Dermis blood vessel endothelial cell (primary cell): ENCODE measurements around the gene MYO7A. TPM values are rescaled to one million over a fixed set of nuclear protein-coding genes. Genes with fewer than 3 reads are reported as not detected.
A peak's percentile ranks its signal among the peaks of the same experiment; 100 is the strongest.
"Not testable (repeated sequence)": the region's sequence is repeated elsewhere in the genome, so short reads cannot be mapped to it uniquely, and the experiment has no call there.

ENCODE experiments used
- DNase-seq: peaks from one replicate; pipeline ENCODE4 v3.0.0; 2010
- total RNA-seq: library from RNA; depleted of rRNA; stranded (reverse); fragments of >200 nt; gene quantifications from 2 replicates; pipeline ENCODE4 v1.2.3, GENCODE V29; 2014

Gene MYO7A
- total RNA-seq, 1 donor from 2014 or later: 8.7 TPM

- no peak for DNase-seq
These were observed 34.8 kb upstream of the MYO7A start for GRCh38 chr11:77093056-77093891.

DNA sequence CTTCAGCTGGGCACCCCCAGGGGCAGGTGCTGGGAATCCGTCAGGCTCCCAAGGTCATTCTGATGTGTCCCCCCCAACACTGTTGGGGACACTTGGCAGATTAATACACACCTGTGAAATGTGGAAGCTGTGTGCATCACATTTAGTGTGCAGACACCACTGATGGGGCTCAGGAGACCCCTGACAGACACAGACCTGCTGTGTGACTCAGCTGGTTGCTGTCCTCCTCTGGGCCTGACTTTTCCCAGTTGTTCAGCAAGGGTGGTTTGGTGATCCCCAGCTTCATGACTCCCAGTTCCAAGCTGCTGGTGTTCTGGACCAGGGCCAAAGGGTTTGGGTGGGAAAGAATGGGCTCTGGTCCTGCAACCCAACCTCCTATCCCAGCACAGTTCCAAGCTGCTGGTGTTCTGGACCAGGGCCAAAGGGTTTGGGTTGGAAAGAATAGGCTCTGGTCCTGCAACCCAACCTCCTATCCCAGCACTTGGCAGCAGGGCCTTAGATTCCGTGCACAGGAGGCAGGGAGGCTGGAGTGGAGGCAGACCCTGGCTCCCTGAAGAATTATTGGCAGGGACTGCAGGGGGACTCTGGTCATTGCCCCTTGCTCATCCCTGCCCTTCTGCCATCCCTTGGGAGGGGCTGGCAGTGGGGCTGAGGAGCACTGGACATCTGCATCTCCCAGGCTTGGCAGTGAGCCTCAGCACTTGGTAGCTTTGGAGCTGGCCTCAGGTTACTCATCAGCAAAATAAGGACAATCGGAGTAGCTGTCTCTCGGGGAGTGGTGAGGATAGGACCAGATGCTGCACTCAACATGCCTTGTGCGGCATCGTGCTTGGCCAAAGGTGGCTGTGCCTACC lies 33.8 kb upstream of the MYO7A start:
- DNase-seq: no peak

DNA sequence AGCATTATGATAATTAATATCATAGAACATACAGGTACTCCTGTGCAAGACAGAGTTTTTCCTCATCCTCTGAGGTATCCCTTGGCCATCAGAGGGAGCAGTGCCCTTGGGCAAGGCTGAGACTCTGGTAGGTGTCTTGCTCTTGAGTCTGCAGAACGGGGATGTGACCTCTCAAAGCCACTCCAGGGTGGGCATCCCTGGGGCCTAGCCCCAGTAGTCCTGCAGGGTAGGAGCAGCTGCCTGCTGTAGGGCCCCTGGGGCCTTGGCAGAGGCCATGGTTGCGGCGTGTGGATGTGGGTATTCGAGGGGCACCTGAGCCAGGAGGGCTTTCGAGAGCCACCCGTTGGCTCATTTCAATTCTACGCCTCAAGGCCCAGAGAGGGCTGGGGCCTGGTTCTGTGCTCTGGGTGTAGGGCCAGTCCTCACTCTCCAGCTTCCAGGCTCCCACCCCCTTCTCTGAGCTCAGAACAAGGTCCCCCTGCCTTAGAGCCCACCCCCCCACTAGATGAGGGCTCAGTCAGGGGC lies 33.1 kb upstream of the MYO7A start:
- DNase-seq: no peak

- DNase-seq: no peak
These were observed 32.2 kb upstream of the MYO7A start for GRCh38 chr11:77095551-77096490.

DNA sequence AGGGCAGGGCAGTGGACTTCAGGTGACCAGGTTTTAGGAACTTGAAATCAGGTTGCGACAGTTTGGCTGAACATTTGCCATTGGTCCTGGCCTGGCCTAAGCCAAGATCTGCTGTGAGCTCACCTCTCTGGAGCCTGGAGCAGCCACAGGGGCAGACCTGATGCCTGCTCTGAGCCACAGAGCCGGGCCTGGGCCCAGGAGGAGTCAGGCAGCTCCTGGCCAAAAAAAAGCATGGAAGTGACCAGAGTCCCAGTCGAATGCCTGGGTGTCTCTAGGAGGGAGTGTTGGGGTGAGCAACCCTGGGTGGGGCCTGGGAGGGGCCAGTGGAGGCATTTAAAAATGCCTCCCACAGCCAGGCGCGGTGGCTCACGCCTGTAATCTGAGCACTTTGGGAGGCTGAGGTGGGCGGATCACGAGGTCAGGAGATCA lies 31.4 kb upstream of the MYO7A start:
- no peak for DNase-seq

- DNase-seq: not testable (repeated sequence)
These were observed 30.9 kb upstream of the MYO7A start for GRCh38 chr11:77097180-77097579.

DNA sequence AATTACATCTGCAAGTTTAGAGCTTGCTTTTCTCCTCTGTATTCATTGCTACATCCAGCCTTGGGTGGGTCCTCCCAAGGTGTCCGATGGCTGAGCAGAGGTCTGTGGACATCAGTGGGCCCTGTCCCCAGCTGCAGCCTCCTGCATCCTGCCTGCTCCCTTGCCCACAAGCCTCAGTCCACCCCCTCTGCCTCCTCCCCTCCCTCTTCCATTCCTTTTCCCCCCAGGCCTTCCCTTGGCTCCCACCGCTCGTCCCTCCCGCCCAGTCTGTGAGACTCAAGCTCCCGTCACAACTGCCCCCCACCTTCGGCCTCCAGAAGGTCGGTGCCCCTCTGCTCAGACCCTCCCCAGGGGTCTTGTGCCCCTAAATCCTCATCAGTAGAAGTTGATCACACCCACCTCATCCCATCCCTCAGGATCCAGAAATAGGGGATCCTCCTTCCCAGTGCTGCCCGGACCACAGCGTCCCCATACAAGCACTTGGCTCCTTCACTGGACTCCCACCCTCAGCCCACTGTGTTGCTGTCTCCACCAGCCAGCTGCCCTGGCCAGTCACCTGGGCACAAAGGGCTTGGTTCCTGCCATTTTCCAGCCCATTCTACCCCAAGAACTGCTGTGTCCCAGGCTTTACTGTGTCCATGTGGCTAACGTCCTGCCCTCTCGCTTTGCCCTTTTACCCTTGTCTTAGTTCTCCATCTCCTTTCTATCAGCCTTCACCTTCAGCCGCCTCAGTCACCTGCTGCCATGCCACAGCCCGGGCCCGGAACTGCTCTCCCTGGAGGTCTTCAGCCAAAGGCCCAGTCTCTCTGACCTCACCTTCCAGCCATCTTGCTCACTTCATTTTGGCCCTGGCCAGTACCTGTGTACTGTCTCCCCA lies 27.6 kb upstream of the MYO7A start:
- DNase-seq: no peak

DNA sequence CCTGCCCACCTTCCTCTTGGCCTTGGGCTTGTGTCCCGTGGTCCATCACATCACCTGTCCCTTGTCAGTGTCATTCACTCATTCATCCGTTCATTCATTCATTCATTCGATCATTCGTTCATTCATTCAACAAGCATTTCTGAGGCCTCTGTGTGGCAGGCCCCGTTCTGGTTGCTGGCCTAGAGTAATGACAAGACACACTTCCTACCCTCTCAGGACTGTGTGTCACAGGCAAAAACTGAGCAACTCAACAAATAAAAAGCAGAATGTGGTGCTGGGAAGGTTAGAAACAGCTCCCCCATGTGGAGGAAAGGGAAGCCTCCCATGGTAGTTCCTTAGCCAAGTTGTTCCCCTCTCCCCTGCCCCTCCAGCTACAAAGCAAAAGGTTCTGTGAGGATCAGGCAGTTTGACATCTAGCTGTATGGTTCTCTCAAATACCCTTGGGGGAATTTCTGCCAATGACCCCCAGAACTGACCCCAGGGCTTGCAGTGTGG lies 27.0 kb upstream of the MYO7A start:
- DNase-seq: peak; percentile 70

- DNase-seq: no peak
These were observed 25.5 kb upstream of the MYO7A start, which contains the start of gene OMP for GRCh38 chr11:77102246-77103210. OMP (plus strand) TSS chr11:77102840; CDS start chr11:77102840, 0 bp downstream.

DNA sequence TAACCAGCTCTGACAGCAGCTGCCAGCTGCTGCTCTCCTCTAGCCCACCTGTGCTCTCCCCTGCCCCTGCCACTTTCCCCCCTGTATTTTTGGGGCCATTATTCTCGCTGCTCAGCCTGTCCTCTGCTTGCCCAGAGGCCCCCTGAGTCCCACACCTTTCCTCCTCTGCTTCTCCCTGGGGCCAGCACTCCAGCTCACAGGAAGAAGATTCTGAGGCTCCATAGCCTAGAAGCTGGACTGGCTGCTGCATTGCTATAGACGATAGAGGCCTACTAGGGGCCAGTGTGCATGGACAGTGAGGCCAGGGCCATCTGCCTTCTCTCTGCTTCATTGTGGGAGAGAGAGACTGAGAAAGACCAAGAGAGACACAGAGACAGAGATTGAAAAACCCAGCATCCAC lies 24.7 kb upstream of the MYO7A start:
- no peak for DNase-seq

GRCh38 chr11:77104727-77105126 lies 23.3 kb upstream of the MYO7A start:
- DNase-seq: no peak

DNA sequence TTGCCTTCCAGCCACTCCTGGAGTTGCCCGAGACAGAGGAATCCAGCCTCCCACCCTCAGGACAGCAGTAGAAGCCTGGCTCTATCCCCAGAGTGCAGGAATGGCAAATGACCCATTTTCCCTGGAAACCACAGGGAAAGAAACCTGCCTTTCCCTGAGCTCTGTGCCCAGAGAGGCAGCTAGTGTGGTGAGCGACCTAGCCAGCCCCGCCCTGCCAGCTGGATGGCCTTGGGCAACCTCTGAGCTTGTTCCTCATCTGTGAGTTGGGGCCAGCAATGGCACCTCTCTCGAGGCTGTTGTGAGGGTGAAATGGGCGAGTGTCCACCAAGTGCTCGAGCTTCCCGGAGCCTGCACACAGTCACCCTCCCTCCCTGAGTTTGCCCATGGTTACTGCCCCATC lies 21.7 kb upstream of the MYO7A start:
- no peak for DNase-seq

- DNase-seq: no peak
These were observed 21.3 kb upstream of the MYO7A start for GRCh38 chr11:77106759-77107158.

DNA sequence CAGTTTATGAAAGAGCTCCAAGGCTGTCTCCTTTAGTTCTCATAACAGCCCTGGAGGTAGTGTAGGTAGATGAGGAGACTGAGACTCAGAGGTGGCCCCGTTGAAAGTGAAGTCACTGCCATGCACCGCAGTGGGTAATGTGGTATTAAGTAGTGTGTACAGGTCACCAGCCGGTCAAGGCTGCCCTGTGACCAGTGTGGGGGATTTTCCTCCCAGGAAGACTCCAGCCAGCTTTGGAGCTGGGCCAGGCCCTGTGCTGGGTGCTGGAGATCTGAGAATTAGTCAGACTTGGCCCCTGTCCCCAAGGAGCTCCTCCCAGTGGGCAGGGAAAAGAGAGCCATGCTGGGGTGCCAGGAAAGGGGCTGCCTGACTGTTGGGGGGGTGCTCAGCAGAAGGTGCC lies 20.1 kb upstream of the MYO7A start:
- peak; percentile 54 for DNase-seq

DNA sequence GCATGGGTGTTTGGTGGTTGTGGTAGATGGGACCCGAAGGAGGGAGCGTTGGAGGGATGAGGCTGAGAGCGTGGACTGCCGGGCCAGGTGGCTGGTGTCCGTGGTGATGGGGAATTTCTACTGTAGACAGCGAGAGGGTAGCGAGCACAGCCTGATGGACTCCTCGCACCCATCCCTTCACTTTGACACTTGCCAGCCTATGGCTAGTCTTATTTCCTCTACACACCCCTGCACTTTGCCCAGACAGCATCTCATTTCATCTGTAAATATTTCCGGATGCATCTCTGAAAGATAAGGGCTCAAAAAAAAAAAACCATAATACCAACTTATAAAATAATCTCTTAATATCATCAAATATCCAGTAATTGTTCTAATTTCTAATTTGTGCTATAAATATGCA lies 19.6 kb upstream of the MYO7A start:
- no peak for DNase-seq

GRCh38 chr11:77109236-77110019 lies 18.6 kb upstream of the MYO7A start:
- peak; percentile 19 for DNase-seq

- DNase-seq: no peak
These were observed 17.2 kb upstream of the MYO7A start for GRCh38 chr11:77110836-77111235.

- no peak for DNase-seq
These were observed 16.8 kb upstream of the MYO7A start for GRCh38 chr11:77111277-77111676.

- no peak for DNase-seq
These were observed 16.1 kb upstream of the MYO7A start for GRCh38 chr11:77111946-77112345.
